ENCODE measurements around the gene BHLHA15.

The BHLHA15 gene

DNA sequence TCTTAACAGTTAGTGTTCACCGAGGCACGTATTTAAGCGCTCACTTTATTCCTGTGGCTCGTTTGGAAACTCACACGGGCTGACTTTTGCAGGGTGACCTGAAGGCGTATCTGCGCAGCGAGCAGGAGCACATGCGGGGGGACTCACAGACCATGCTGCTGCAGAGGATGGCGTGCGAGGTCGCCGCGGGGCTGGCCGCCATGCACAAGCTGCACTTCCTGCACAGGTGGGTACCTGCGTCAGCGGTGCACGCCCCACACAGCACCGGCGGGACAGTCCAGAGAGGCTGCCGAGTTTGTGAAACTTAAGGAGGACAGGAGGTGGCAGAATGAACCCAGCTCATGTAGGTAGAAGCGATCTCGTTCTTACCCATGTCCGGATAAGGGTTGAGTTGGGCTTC is 39.8 kb upstream of the BHLHA15 start:
- Histone ChIP-seq H3K36me3 (ENCODE audit: insufficient read depth, low read length) (peaks cover 3% of the 10 kb centered on the region; the same call in 1 of the 2 replicates), H3K79me2 (ENCODE audit: control insufficient read depth, insufficient read depth, low read length, unreplicated experiment) (no peaks in the 10 kb centered on the region), H3K4me3 (ENCODE audit: low read depth, low read length) (no peak overlapping the region), H2AFZ (ENCODE audit: low read length, unreplicated experiment) (no peak overlapping the region), H3K4me1 (ENCODE audit: control insufficient read depth, insufficient read depth, low read length, unreplicated experiment) (no peaks in the 10 kb centered on the region), H3K27ac (ENCODE audit: low read depth, low read length) (no peak overlapping the region), H3K27me3 (ENCODE audit: insufficient read depth, low read length) (no peaks in the 10 kb centered on the region)

DNA sequence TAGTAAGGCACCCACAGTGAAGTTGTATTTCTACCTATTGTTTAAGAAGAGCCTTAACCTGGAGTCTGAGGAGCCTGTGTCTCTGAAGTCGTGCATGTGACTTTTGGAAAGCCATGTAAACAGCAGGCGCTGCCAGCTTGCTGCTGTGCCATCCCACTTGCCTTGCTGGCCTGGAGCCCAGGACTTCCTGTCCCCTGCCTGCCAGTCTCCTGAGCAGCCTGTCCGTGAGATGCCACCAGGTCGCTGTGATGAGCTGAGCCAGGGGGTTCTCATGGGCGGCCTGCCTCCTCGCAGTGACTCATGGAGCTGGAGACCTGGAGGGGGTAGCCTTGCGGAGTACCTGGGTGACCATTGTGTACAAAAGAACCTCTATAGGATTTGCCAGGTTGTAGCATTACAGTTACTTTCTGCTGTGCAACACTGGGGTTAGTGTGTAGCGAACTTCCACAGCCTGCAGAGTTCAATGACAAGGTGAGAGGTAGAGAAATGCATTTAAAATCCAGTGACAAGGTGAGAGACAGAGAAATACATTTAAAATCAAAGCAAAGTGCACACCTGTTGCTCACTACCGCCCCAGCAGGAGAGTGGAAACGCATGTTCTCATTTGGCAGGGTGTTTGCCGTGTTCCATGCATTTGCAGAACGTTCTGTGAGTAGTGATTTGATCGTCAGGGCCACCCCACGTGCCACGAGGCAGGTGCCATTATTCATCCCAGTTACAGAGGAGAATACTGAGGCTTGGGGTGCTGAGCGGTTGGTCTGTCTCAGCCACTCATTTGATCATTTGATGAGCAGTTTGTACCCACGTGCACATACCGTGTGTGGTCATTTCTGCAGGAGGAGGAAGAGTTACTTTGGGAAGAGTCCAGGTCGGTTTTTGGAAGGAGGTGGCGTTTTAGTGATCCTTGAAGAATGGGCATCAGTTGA is 36.6 kb upstream of the BHLHA15 start:
- no peak overlapping the region for H3K27ac ChIP-seq (ENCODE audit: low read depth, low read length)
- H3K27me3 ChIP-seq (ENCODE audit: insufficient read depth, low read length) = no peaks in the 10 kb centered on the region
- H3K4me3 ChIP-seq (ENCODE audit: low read depth, low read length) = no peak overlapping the region
- H3K79me2 ChIP-seq (ENCODE audit: control insufficient read depth, insufficient read depth, low read length, unreplicated experiment) = no peaks in the 10 kb centered on the region
- peaks cover 3% of the 10 kb centered on the region; the same call in 1 of the 2 replicates for H3K36me3 ChIP-seq (ENCODE audit: insufficient read depth, low read length)
- H3K4me1 ChIP-seq (ENCODE audit: control insufficient read depth, insufficient read depth, low read length, unreplicated experiment) = no peaks in the 10 kb centered on the region
- no peak overlapping the region for H2AFZ ChIP-seq (ENCODE audit: low read length, unreplicated experiment)

DNA sequence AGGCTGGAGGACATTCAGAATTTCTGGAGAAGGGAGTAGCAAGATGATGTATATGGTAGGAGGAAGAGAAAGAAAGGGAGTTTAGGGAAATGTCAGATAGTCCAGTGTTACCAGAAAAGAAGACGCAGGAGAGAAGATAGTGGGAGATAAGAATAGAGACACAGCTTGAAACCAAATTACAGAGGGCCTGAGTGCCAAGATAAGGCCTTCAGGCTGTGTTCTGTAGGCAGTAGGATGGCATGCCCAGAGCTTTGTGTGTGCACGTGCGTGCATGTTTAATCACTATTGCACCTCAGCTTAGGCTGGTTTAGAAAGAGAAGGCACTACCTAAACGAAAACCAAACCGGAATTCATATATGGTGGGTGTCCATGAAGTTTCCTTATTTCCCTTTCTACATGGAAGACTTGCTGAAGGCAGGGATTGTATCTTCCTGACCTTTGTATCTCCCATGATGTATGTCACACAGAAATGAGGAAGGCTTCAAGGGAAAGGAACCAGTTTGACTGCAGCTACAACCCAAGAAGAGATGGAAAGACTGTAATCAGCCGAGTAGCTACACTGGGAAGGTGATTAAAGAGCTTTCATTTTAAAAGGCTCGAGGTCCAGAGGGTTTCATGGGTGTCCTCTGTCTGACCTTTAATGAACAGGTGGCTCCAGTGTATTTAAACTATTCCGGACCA is 35.8 kb upstream of the BHLHA15 start:
- H3K27me3 ChIP-seq (ENCODE audit: insufficient read depth, low read length) = no peaks in the 10 kb centered on the region
- no peak overlapping the region for H3K4me3 ChIP-seq (ENCODE audit: low read depth, low read length)
- no peaks in the 10 kb centered on the region for H3K79me2 ChIP-seq (ENCODE audit: control insufficient read depth, insufficient read depth, low read length, unreplicated experiment)
- H3K4me1 ChIP-seq (ENCODE audit: control insufficient read depth, insufficient read depth, low read length, unreplicated experiment) = no peaks in the 10 kb centered on the region
- H3K36me3 ChIP-seq (ENCODE audit: insufficient read depth, low read length) = peaks cover 3% of the 10 kb centered on the region; the same call in 1 of the 2 replicates
- H3K27ac ChIP-seq (ENCODE audit: low read depth, low read length) = no peak overlapping the region
- no peak overlapping the region for H2AFZ ChIP-seq (ENCODE audit: low read length, unreplicated experiment)

DNA sequence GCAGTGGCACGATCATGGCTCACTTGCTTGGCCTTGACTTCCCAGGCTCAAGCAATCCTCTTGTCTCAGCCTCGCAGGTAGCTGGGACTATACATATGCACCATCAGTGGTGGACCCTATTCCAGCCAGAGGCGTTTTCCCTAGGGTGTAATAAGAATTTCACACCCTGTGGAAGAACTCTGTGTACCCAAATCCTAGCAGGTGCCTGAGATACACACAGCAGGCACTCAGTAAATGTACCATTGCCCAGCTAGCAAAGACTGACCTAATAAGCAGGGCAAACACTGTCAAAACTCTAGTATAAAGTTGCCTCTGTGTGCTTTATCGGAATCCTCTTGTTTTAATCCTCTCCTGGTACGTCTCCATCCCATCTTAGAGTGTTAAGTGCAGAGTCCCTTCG is 33.7 kb upstream of the BHLHA15 start:
- Histone ChIP-seq H3K27me3 (ENCODE audit: insufficient read depth, low read length) (no peaks in the 10 kb centered on the region), H3K4me3 (ENCODE audit: low read depth, low read length) (no peak overlapping the region), H3K4me1 (ENCODE audit: control insufficient read depth, insufficient read depth, low read length, unreplicated experiment) (no peaks in the 10 kb centered on the region), H3K79me2 (ENCODE audit: control insufficient read depth, insufficient read depth, low read length, unreplicated experiment) (no peaks in the 10 kb centered on the region), H2AFZ (ENCODE audit: low read length, unreplicated experiment) (no peak overlapping the region), H3K27ac (ENCODE audit: low read depth, low read length) (no peak overlapping the region), H3K36me3 (ENCODE audit: insufficient read depth, low read length) (peaks cover 3% of the 10 kb centered on the region; the same call in 1 of the 2 replicates)

DNA sequence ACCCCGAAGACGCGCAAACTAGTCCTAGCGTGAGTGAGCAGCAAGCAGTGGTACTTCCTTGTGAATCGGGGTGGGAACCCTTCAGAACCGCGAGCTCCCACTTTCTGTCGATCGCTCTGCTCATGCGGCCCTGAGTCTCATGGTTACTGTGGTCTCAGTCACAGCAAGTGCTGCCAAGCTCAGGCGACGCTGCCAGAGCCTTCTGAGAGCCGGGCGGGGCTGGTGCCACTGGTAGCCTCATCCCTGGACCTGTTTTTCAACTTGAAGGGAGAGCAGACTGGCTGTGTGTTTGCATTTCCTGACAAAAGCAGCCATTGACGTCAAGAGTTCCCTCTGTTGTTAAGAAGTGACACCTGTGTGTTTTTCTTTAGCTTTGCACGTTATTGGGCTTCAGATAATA is 32.9 kb upstream of the BHLHA15 start:
- Histone ChIP-seq H3K27ac (ENCODE audit: low read depth, low read length) (no peak overlapping the region), H3K4me3 (ENCODE audit: low read depth, low read length) (no peak overlapping the region), H3K4me1 (ENCODE audit: control insufficient read depth, insufficient read depth, low read length, unreplicated experiment) (no peaks in the 10 kb centered on the region), H3K36me3 (ENCODE audit: insufficient read depth, low read length) (peaks cover 3% of the 10 kb centered on the region; the same call in 1 of the 2 replicates), H3K27me3 (ENCODE audit: insufficient read depth, low read length) (no peaks in the 10 kb centered on the region), H2AFZ (ENCODE audit: low read length, unreplicated experiment) (no peak overlapping the region), H3K79me2 (ENCODE audit: control insufficient read depth, insufficient read depth, low read length, unreplicated experiment) (no peaks in the 10 kb centered on the region)

DNA sequence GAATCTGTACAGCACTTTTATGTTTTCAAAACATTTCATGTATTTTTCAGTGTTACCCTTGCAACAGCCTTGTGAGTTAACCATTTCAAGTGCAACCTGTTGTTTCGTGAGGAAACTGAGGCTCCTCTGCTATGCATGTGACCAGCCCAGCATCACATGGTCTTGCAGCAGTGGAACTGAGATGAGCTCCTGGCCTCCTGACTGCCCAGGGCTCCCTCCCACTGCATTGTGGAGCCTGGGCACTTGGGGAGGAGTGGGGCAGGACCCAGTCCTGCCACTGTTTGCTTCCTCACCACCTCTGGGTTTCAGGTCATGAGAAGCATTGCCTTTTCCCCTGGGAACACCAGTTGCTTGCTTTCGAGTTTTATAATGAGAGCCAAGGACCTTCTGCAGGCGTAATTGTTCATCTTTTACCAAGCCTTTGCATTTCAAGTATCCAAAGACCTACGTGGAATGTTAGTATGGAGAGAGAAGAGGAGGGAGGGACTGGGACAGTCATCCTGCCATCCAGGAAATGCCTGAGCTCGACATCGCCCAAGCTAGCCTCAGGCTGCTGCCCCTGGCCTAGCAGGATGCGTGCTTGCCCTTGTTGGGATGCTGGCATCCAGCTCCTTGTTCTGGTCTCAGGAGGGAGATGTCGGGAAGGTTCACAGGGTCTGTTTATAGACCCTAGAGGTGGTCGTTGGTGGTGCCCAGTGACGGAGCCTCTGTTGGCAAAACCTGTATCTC is 32.3 kb upstream of the BHLHA15 start:
- Histone ChIP-seq H2AFZ (ENCODE audit: low read length, unreplicated experiment) (no peak overlapping the region), H3K4me3 (ENCODE audit: low read depth, low read length) (no peak overlapping the region), H3K79me2 (ENCODE audit: control insufficient read depth, insufficient read depth, low read length, unreplicated experiment) (no peaks in the 10 kb centered on the region), H3K36me3 (ENCODE audit: insufficient read depth, low read length) (peaks cover 3% of the 10 kb centered on the region; the same call in 1 of the 2 replicates), H3K4me1 (ENCODE audit: control insufficient read depth, insufficient read depth, low read length, unreplicated experiment) (no peaks in the 10 kb centered on the region), H3K27ac (ENCODE audit: low read depth, low read length) (no peak overlapping the region), H3K27me3 (ENCODE audit: insufficient read depth, low read length) (no peaks in the 10 kb centered on the region)

DNA sequence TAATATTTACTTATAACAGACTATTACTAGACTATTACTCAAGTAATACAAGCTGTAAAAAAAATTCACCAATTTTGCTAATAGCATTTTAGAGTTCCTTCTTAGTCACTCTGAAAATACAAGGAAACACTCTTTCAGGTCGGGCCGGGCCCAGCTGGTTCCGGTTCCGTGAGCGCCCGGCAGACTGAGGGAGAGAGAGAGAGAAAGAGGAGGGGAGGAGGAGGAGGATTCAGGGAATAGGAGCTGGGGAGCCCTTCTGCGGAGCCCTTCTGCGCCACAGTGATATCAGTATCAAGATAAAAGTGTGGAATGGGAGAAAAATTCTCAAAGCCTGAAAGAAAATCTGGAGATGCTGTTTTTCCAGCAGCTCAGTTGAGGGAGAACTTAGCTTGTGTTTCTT is 30.5 kb upstream of the BHLHA15 start:
- H3K27ac ChIP-seq (ENCODE audit: low read depth, low read length) = no peak overlapping the region
- no peaks in the 10 kb centered on the region for H3K79me2 ChIP-seq (ENCODE audit: control insufficient read depth, insufficient read depth, low read length, unreplicated experiment)
- no peak overlapping the region for H3K4me3 ChIP-seq (ENCODE audit: low read depth, low read length)
- peaks cover 2% of the 10 kb centered on the region for H3K4me1 ChIP-seq (ENCODE audit: control insufficient read depth, insufficient read depth, low read length, unreplicated experiment)
- H2AFZ ChIP-seq (ENCODE audit: low read length, unreplicated experiment) = no peak overlapping the region
- no peaks in the 10 kb centered on the region for H3K27me3 ChIP-seq (ENCODE audit: insufficient read depth, low read length)
- no peaks in the 10 kb centered on the region for H3K36me3 ChIP-seq (ENCODE audit: insufficient read depth, low read length)

DNA sequence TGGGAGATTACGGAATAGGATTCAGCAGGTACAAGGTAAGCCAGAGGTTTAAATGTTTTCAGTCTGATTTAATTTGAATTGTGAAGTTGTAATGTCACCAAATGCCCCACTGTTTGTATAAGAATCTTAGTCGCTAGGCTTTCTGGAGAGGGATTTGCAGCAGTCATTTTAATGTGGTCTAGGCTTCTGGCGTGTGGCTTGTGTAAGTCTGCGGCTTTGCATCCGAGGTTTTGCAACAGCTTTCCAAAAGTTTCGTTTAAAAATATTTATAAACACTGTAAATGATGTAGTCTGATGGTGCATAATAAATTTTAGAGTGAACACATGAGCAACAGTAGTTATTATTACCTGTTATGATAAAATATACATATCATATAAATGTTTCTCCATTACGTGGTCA is 26.1 kb upstream of the BHLHA15 start:
- no peak overlapping the region for H3K27ac ChIP-seq (ENCODE audit: low read depth, low read length)
- H2AFZ ChIP-seq (ENCODE audit: low read length, unreplicated experiment) = no peak overlapping the region
- no peaks in the 10 kb centered on the region for H3K79me2 ChIP-seq (ENCODE audit: control insufficient read depth, insufficient read depth, low read length, unreplicated experiment)
- peaks cover 12% of the 10 kb centered on the region for H3K4me1 ChIP-seq (ENCODE audit: control insufficient read depth, insufficient read depth, low read length, unreplicated experiment)
- H3K4me3 ChIP-seq (ENCODE audit: low read depth, low read length) = no peak overlapping the region
- H3K36me3 ChIP-seq (ENCODE audit: insufficient read depth, low read length) = peaks cover 5% of the 10 kb centered on the region; the same call in 1 of the 2 replicates
- H3K27me3 ChIP-seq (ENCODE audit: insufficient read depth, low read length) = no peaks in the 10 kb centered on the region

DNA sequence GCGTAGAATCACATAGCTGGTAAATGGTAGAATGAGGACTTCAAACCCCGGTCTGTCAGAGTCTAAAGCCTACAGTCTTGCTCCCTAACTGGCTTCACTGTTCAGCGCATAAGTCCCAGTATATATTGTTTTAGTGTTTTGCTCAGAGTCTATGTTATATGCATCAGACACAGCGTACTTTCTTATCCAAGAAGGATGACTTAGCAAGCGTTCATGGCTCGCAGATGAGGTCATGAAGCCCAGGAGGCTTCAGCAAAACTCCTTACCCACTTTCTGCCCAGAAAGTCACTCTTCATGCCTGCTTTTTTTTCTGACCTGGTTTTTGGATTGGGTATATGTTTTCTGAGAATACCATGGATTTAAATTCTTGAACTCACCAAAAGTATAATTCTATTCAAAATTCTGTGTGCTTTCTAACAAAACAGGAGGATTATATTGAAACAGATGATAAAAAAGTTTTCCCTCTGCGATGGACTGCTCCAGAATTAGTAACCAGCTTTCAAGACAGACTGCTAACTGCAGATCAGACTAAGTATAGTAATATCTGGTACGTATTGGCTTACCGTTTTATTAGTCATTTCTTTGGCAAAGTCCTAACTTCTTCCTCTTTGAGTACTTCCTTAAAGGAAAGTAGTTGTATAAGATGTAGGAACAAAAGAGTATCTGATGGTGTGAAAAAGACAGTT is 24.6 kb upstream of the BHLHA15 start:
- Histone ChIP-seq H3K27ac (ENCODE audit: low read depth, low read length) (peak overlapping the region; percentile 90), H3K27me3 (ENCODE audit: insufficient read depth, low read length) (no peaks in the 10 kb centered on the region), H3K36me3 (ENCODE audit: insufficient read depth, low read length) (peaks cover 8% of the 10 kb centered on the region; the same call in 1 of the 2 replicates), H3K79me2 (ENCODE audit: control insufficient read depth, insufficient read depth, low read length, unreplicated experiment) (no peaks in the 10 kb centered on the region), H3K4me3 (ENCODE audit: low read depth, low read length) (peak overlapping the region; percentile 54), H3K4me1 (ENCODE audit: control insufficient read depth, insufficient read depth, low read length, unreplicated experiment) (peaks cover 12% of the 10 kb centered on the region), H2AFZ (ENCODE audit: low read length, unreplicated experiment) (peak overlapping the region; percentile 30)

DNA sequence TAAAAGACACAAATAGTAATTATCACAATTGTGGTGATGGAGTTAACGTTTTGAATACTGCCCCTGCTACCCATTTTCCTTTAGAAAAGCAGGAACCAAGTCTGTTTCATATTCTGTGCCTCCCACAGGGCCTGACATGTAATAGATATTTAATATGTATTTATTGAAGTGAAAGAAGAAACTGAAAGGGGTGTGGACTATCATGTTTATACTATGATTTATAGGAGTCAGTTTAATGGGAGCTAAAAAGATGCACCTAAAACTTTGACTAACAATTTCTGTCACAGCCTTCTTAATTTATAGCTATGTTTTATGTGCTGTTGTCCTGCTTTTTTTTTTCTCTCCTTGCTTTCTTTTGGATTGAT is 24.1 kb upstream of the BHLHA15 start:
- peak overlapping the region; percentile 90 for H3K27ac ChIP-seq (ENCODE audit: low read depth, low read length)
- peaks cover 8% of the 10 kb centered on the region; the same call in 1 of the 2 replicates for H3K36me3 ChIP-seq (ENCODE audit: insufficient read depth, low read length)
- peak overlapping the region; percentile 30 for H2AFZ ChIP-seq (ENCODE audit: low read length, unreplicated experiment)
- H3K4me1 ChIP-seq (ENCODE audit: control insufficient read depth, insufficient read depth, low read length, unreplicated experiment) = peaks cover 12% of the 10 kb centered on the region
- H3K4me3 ChIP-seq (ENCODE audit: low read depth, low read length) = peak overlapping the region; percentile 54
- H3K27me3 ChIP-seq (ENCODE audit: insufficient read depth, low read length) = no peaks in the 10 kb centered on the region
- H3K79me2 ChIP-seq (ENCODE audit: control insufficient read depth, insufficient read depth, low read length, unreplicated experiment) = no peaks in the 10 kb centered on the region

Data from ACC112 (cell line).